Lower leg skin (tissue), 3 donors: ENCODE results near the gene RUNX3.

Source experiments
- POLR2A ChIP-seq, 2 donors: fragments of 450-650 bp; IDR thresholded peaks; one replicate each; pipeline ENCODE4 v1.6.1; 2016 to 2017; ENCODE audit warnings: antibody characterized with exemption in 2 of 2, mild to moderate bottlenecking in 1 of 2, moderate library complexity in 1 of 2
- TF ChIP-seq, protein P1 (sequence below), 3 donors: fragments of 450-650 bp; IDR thresholded peaks; one replicate each; pipeline ENCODE4 v1.5.1; 2016; ENCODE audit warnings: antibody characterized with exemption in 3 of 3, mild to moderate bottlenecking in 3 of 3, moderate library complexity in 2 of 3

GRCh38 chr1:24893431-24893830 lies 36.6 kb downstream of the RUNX3 start:
- TF ChIP-seq, protein P1, sequence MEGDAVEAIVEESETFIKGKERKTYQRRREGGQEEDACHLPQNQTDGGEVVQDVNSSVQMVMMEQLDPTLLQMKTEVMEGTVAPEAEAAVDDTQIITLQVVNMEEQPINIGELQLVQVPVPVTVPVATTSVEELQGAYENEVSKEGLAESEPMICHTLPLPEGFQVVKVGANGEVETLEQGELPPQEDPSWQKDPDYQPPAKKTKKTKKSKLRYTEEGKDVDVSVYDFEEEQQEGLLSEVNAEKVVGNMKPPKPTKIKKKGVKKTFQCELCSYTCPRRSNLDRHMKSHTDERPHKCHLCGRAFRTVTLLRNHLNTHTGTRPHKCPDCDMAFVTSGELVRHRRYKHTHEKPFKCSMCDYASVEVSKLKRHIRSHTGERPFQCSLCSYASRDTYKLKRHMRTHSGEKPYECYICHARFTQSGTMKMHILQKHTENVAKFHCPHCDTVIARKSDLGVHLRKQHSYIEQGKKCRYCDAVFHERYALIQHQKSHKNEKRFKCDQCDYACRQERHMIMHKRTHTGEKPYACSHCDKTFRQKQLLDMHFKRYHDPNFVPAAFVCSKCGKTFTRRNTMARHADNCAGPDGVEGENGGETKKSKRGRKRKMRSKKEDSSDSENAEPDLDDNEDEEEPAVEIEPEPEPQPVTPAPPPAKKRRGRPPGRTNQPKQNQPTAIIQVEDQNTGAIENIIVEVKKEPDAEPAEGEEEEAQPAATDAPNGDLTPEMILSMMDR (IDR thresholded peaks at IDR 0.05): no peak
- TF ChIP-seq POLR2A (IDR thresholded peaks at IDR 0.05): no peak
